GM12874 (cell line): ENCODE results near the gene GOLGA3.

Source experiments
- TF ChIP-seq, protein P1 (sequence below): IDR thresholded peaks from 2 replicates; pipeline ENCODE4 v1.5.1; 2011; ENCODE audit warnings: low read depth, mild to moderate bottlenecking, control low read depth, low read length, moderate library complexity; ENCODE audit not compliant: insufficient read depth

The GOLGA3 gene

GRCh38 chr12:132775502-132776229 is 53.0 kb downstream of the GOLGA3 start:
- TF ChIP-seq, protein P1, sequence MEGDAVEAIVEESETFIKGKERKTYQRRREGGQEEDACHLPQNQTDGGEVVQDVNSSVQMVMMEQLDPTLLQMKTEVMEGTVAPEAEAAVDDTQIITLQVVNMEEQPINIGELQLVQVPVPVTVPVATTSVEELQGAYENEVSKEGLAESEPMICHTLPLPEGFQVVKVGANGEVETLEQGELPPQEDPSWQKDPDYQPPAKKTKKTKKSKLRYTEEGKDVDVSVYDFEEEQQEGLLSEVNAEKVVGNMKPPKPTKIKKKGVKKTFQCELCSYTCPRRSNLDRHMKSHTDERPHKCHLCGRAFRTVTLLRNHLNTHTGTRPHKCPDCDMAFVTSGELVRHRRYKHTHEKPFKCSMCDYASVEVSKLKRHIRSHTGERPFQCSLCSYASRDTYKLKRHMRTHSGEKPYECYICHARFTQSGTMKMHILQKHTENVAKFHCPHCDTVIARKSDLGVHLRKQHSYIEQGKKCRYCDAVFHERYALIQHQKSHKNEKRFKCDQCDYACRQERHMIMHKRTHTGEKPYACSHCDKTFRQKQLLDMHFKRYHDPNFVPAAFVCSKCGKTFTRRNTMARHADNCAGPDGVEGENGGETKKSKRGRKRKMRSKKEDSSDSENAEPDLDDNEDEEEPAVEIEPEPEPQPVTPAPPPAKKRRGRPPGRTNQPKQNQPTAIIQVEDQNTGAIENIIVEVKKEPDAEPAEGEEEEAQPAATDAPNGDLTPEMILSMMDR, result no peak

DNA sequence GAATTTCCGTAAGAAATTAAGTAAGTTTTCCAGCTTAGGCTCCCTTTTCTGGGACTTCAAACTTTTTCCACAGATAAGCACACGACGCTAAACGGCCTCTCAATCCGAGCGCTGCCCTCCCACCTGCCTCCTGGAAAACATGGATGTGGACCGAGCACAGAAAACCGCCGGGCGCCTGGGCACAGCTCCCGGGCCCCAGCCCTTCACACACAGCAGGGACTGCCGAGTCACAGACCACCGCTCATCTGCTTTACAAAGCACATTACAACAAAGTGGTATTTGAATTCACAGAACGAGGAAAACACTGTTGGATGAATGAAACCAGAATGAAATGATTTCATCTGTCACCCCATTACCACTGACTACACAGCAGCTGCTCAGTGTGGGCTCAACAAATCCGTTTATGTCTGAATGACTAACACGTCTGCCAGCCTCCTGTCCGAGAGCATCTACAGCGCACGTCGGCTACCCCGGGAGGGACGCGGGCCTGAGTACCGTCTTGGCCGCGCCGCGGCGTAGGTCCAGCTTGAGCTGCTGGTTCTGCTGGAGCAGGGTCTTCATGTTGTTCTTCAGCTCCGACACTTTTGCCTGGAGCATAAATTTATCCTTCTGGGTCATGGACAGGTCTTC is 53.9 kb downstream of the GOLGA3 start:
- TF ChIP-seq, protein P1, result no peak

DNA sequence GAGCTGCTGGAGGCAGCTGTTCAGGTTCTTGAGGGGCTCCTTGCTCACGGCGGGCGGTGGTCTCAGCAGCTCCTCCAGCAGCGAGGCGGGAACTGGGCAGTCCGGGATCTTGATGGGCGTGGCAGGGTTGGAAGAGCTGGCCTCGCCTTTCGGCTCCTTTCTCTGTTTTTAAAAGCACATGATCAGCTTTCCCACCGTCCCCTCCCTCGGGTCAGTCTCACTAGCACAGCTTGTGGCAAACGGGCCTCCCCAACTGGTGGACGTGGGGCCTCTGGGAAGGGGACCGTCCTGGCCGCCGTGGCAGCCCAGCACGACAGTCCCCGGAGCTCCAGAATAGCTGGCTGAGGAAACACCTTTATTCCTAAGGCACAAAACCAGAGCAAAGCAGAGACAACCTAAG is 54.5 kb downstream of the GOLGA3 start:
- TF ChIP-seq, protein P1, result no peak

GRCh38 chr12:132773077-132773955 is 55.4 kb downstream of the GOLGA3 start:
- TF ChIP-seq, protein P1, result no peak

- TF ChIP-seq, protein P1, result no peak
Observed at GRCh38 chr12:132772606-132773005, 56.1 kb downstream of the GOLGA3 start.

- TF ChIP-seq, protein P1, result no peak
Observed at GRCh38 chr12:132771126-132771838, 57.4 kb downstream of the GOLGA3 start.
